ENCODE data around the gene TEX264.

DNA sequence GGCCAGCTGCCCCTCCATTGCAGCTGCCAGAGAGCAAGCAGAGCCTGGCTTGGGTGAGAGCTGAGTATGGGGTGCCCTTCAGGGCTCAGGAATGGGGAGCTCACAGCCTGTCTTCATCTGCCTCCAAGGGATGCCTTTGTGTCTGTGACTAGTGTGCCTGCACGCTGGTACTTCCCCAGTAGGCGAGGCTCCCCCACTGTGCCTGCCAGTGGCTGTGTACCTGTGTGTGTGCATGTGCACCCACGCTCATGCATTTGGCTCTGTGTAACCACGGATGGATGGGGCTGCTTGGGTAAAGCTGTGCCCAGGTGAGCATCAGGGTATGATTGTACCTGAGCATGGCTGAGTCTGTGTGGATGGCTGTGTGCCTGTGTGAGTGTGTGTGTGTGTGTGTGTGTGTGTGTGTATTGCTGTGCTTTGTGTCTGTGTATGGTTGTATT lies 33.5 kb downstream of the TEX264 start:
- TF ChIP-seq POLR2AphosphoS5 (IDR thresholded peaks at IDR 0.05; ENCODE audit: low read depth, low read length), result no peak
- no peak for TF ChIP-seq TAF1 (IDR thresholded peaks at IDR 0.05; ENCODE audit: borderline replicate concordance, insufficient read depth, low read length)
